H1 (cell line): ENCODE data around the gene RIPOR2. TPM values are rescaled to one million over a fixed set of nuclear protein-coding genes. Genes with fewer than 3 reads are reported as not detected.

Experiments used
- ASH2L ChIP-seq: fragments of 200-600, 300-600 bp; sonication (generic); IDR thresholded peaks from one replicate; pipeline ENCODE4 v1.7.1; 2017; ENCODE audit warnings: low read length
- NRF1 ChIP-seq: IDR thresholded peaks from 2 replicates; pipeline ENCODE4 v1.6.1; 2011; ENCODE audit warnings: mild to moderate bottlenecking, low read depth, low read length, improper control_type of control experiment
- polyA plus RNA-seq, 7 experiments: library from polyadenylated mRNA; depleted of rRNA in 3 of 7; stranded (reverse) in 5 of 7; unstranded in 2 of 7; fragments of >200 nt in 5 of 7; fragments of 200-250 nt in 2 of 7; gene quantifications; 1 replicate in 5 of 7; 2 replicates in 1 of 7; 4 replicates in 1 of 7; pipeline versions ENCODE4 v1.2.1 to v1.2.3, GENCODE V29; 2011 to 2013; ENCODE audit warnings: missing spikeins in 2 of 7, mixed read lengths in 2 of 7
- total RNA-seq: library from RNA; stranded (reverse); fragmentation: NEBNext Ultra II Directional; extraction: Animal tissue kit (Norgen Biotek cat#: 25700); gene quantifications from 2 replicates; pipeline ENCODE4 v1.2.1, GENCODE V29; 2021

Gene RIPOR2
- total and polyA plus RNA-seq, 2 of the 8 experiments (the other 6 are each of a cell fraction or from before 2014, with no cell fraction given) = 16.7 to 45.6 TPM

DNA sequence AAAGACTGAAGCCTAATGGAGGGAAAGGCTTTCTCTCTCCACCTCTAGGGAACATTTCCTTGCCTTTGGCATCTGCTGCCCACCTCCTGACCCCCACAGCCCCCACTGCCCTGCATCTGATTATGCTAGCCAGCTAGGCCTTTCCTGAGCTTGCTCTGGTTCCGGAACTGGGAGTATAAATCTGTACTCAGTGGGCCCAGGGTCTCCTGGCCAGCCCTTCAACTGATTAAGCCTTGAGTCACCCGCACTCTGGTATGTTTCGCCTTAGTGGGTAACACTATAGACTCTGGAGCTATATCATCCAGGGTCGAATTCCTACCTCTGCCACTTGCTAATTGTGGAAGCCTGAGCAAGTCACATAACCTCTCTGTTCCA lies 45.6 kb upstream of the RIPOR2 start (continued):
- TF ChIP-seq NRF1 (no peak), ASH2L (peak; percentile 17)
- TF ChIP-seq, all 59 proteins: peak for 16
